PC-3 (cell line): ENCODE measurements around the gene NUAK1. TPM values are rescaled to one million over a fixed set of nuclear protein-coding genes. Genes with fewer than 3 reads are reported as not detected.

ENCODE experiments used
- ATAC-seq: fragments of 200-7000 bp; cut with Tn5 transposase; 2 replicates; pipeline ENCODE4 v1.9.1; 2020; ENCODE audit warnings: mild to moderate bottlenecking, moderate library complexity
- BruUV-seq: library from RNA; stranded (reverse); fragments of 400-500 nt; replicated peaks from 2 replicates; lab custom pipeline; 2021; lab: Mats Ljungman, UMichigan
- CTCF ChIA-PET: fragments of 300-600 bp; sonication (Branson Sonifier 250); formaldehyde crosslinking; loops from one replicate; lab custom pipeline; 2022; ENCODE audit warnings: antibody characterized with exemption; lab: Charles Lee
- POLR2A ChIA-PET: fragments of 300-600 bp; sonication (Branson Sonifier 250); formaldehyde crosslinking; loops from one replicate; lab custom pipeline; 2022; ENCODE audit warnings: antibody characterized with exemption; ENCODE audit not compliant: unreplicated experiment; lab: Charles Lee
- DNase-seq: peaks from one replicate; pipeline ENCODE4 v3.0.0-alpha.2; 2015
- H2AFZ ChIP-seq: fragments of 300-600 bp; sonication (generic); 2 replicates; pipeline ENCODE4 v1.6.0; 2016; ENCODE audit warnings: antibody characterized with exemption, low read length
- H3F3A ChIP-seq: fragments of 300-600 bp; sonication (generic); one replicate; pipeline ENCODE4 v1.6.0; 2017; ENCODE audit warnings: antibody characterized with exemption, low read length, control low read depth, mild to moderate bottlenecking; ENCODE audit not compliant: unreplicated experiment
- H3K27ac ChIP-seq: fragments of 300-600 bp; sonication (generic); 2 replicates; pipeline ENCODE4 v1.5.1; 2016; ENCODE audit warnings: mild to moderate bottlenecking, low read length
- H3K27me3 ChIP-seq: fragments of 300-600 bp; sonication (generic); 2 replicates; pipeline ENCODE4 v1.6.1; 2016; ENCODE audit warnings: low read length, mixed read lengths
- H3K36me3 ChIP-seq: fragments of 300-600 bp; sonication (generic); 2 replicates; pipeline ENCODE4 v1.6.1; 2016; ENCODE audit warnings: low read depth, mixed run types, low read length, mixed read lengths
- H3K4me1 ChIP-seq: fragments of 300-600 bp; sonication (generic); 2 replicates; pipeline ENCODE4 v1.5.1; 2016; ENCODE audit warnings: low read length; ENCODE audit not compliant: insufficient read depth
- H3K4me2 ChIP-seq: fragments of 300-600 bp; sonication (generic); 2 replicates; pipeline ENCODE4 v1.6.0; 2016; ENCODE audit warnings: low read length
- H3K4me3 ChIP-seq: fragments of 300-600 bp; sonication (generic); 2 replicates; pipeline ENCODE4 v1.5.1; 2016; ENCODE audit warnings: mild to moderate bottlenecking, low read length, mixed read lengths
- H3K79me2 ChIP-seq: fragments of 300-600 bp; sonication (generic); 2 replicates; pipeline ENCODE4 v1.6.1; 2017; ENCODE audit warnings: low read length, mixed read lengths
- H3K9ac ChIP-seq: fragments of 300-600 bp; sonication (generic); 2 replicates; pipeline ENCODE4 v1.6.0; 2016; ENCODE audit warnings: mild to moderate bottlenecking, low read length
- H3K9me2 ChIP-seq: fragments of 300-600 bp; sonication (generic); replicated peaks from 2 replicates; pipeline ENCODE4 v1.6.1; 2016; ENCODE audit warnings: mixed run types, low read length, mixed read lengths
- H3K9me3 ChIP-seq: fragments of 300-600 bp; sonication (generic); 2 replicates; pipeline ENCODE4 v1.6.1; 2016; ENCODE audit warnings: low read length, mixed read lengths
- H4K20me1 ChIP-seq: fragments of 300-600 bp; sonication (generic); 2 replicates; pipeline ENCODE4 v1.6.1; 2016; ENCODE audit warnings: low read length, mixed read lengths
- CTCF ChIP-seq: fragments of 300-600 bp; sonication (generic); conservative IDR thresholded peaks from 2 replicates; pipeline ENCODE4 v1.5.1; 2017; ENCODE audit warnings: antibody characterized with exemption, low read depth, mild to moderate bottlenecking, low read length
- EZH2 ChIP-seq: fragments of 300-600 bp; sonication (generic); IDR thresholded peaks from one replicate; pipeline ENCODE4 v1.6.1; 2017; ENCODE audit warnings: antibody characterized with exemption, mild to moderate bottlenecking, low read length; ENCODE audit not compliant: unreplicated experiment
- EZH2phosphoT487 ChIP-seq: fragments of 300-600 bp; sonication (generic); IDR thresholded peaks from 2 replicates; pipeline ENCODE4 v1.6.1; 2018; ENCODE audit warnings: mild to moderate bottlenecking, antibody characterized with exemption, low read length, borderline replicate concordance
- intact Hi-C: fragments of 100-400 bp; cut with micrococcal nuclease; formaldehyde crosslinking; loops from 2 replicates; pipeline ENCODE4 v1.9.0; 2023
- total RNA-seq: library from RNA; depleted of rRNA; stranded (reverse); fragments of >200 nt; gene quantifications from 2 replicates; pipeline ENCODE4 v1.2.3, GENCODE V29; 2014

Gene NUAK1
- total RNA-seq, 1 experiment from 2014 or later = 9.8 TPM

DNA sequence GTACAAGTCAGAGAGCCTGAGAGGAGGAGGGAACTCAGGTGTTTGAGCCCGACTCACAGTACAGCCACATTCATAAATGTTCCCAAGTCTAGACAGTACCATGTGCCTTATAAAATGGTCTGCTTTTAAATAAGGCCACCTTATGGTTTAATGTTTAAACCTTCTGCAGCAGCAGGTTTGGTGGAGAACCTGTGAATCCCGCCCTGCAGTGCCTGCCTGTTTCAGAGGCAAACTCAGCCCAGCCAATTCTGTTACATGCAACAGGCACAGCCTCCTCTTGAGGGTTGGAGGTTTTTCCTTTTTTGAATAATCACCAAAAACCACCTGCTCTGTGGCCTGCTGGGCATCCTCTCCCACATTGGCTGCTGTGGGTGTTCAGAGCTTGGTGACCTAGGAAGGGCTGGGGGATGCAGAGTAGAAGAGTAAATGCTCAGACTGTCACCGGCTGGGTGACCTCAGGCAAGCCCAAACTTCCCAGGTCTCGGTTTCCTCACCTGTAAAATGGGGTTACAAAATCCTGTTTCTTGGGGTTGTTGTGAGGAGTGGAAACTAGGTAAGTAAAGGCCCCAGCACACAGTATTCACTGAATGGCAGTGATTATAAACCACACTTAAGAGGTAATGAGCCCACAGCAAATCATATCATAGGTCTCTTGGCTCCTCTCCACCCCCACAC is 28.0 kb downstream of the NUAK1 start:
- Histone ChIP-seq H3K4me2 (no peak overlapping the region), H4K20me1 (no peaks in the 10 kb centered on the region), H3K36me3 (no peaks in the 10 kb centered on the region), H3K4me3 (no peak overlapping the region), H3K9me3 (no peaks in the 10 kb centered on the region), H2AFZ (no peak overlapping the region), H3K27ac (no peak overlapping the region), H3K27me3 (no peaks in the 10 kb centered on the region), H3K79me2 (peaks cover 33% of the 10 kb centered on the region), H3K4me1 (peaks cover 62% of the 10 kb centered on the region), H3K9ac (no peak overlapping the region), H3F3A (no peaks in the 10 kb centered on the region), H3K9me2 (no peaks in the 10 kb centered on the region)
- ATAC-seq = no peak
- intact Hi-C loops = no loop called here
- DNase-seq = no peak
- TF ChIP-seq EZH2phosphoT487 (no peak), CTCF (no peak), EZH2 (no peak)
- POLR2A ChIA-PET = no interaction called here
- BruUV-seq = no TSS peak
- CTCF ChIA-PET = no interaction called here

GRCh38 chr12:106109168-106109910 is 29.4 kb downstream of the NUAK1 start:
- POLR2A ChIA-PET = interaction anchor here (0.5 kb wide), 1 partner anchor 891 kb away, joined by 3 read pairs; no protein-coding TSS in a partner anchor
- Histone ChIP-seq H3K27ac (no peak overlapping the region), H3K79me2 (peaks cover 32% of the 10 kb centered on the region), H3F3A (no peaks in the 10 kb centered on the region), H3K4me3 (no peak overlapping the region), H3K4me1 (peaks cover 55% of the 10 kb centered on the region), H3K36me3 (no peaks in the 10 kb centered on the region), H3K9ac (no peak overlapping the region), H3K4me2 (no peak overlapping the region), H3K9me2 (no peaks in the 10 kb centered on the region), H4K20me1 (no peaks in the 10 kb centered on the region), H3K27me3 (no peaks in the 10 kb centered on the region), H3K9me3 (no peaks in the 10 kb centered on the region), H2AFZ (no peak overlapping the region)
- ATAC-seq (no peak), DNase-seq (no peak)
- CTCF ChIA-PET = interaction anchor here (0.6 kb wide), 1 partner anchor 18 kb away, joined by 3 read pairs; no protein-coding TSS in a partner anchor
- TF ChIP-seq EZH2 = no peak
- TF ChIP-seq EZH2phosphoT487 = no peak
- no peak for TF ChIP-seq CTCF
- BruUV-seq = no TSS peak
- intact Hi-C loops = no loop called here
